GM12878 (cell line): ENCODE data around the gene LDLRAD4. TPM values are rescaled to one million over a fixed set of nuclear protein-coding genes. Genes with fewer than 3 reads are reported as not detected.

ENCODE experiments used
- ATAC-seq: fragments of 200-7000 bp; cut with Tn5 transposase; 3 replicates; pipeline ENCODE4 v1.9.1; 2020; ENCODE audit warnings: mild to moderate bottlenecking, moderate library complexity
- BruUV-seq: library from RNA; stranded (reverse); fragments of 400-500 nt; replicated peaks from 2 replicates; lab custom pipeline; 2021; lab: Mats Ljungman, UMichigan
- CTCF ChIA-PET: fragments of 300-600 bp; sonication (Branson Sonifier 250); formaldehyde crosslinking; extraction: SDS; loops from one replicate; lab custom pipeline; 2021; ENCODE audit warnings: inconsistent platforms; lab: Yijun Ruan, JAX
- POLR2A ChIA-PET: fragments of 350-600 bp; formaldehyde crosslinking; extraction: SDS; loops from one replicate; lab custom pipeline; 2021; ENCODE audit warnings: inconsistent platforms; lab: Charles Lee
- RAD21 ChIA-PET: fragments of 300-600 bp; sonication (Branson Sonifier 250); formaldehyde crosslinking; loops from one replicate; lab custom pipeline; 2023; ENCODE audit warnings: antibody characterized with exemption; ENCODE audit not compliant: unreplicated experiment; lab: Charles Lee
- SMC1A ChIA-PET: fragments of 300-600 bp; sonication (Branson Sonifier 250); formaldehyde crosslinking; loops from one replicate; lab custom pipeline; 2023; ENCODE audit not compliant: unreplicated experiment, uncharacterized antibody; lab: Charles Lee
- DNase-seq: peaks from one replicate; pipeline ENCODE4 v3.0.0-alpha.2; 2011; ENCODE audit warnings: low read depth, low spot score
- FAIRE-seq: peaks from 3 replicates; lab custom pipeline; 2011; peaks lifted over from hg19 to GRCh38; lab: Jason Lieb, UNC
- H2AFZ ChIP-seq: 2 replicates; pipeline ENCODE4 v1.6.0; 2011; ENCODE audit warnings: low read depth, low read length, control low read depth; ENCODE audit not compliant: control insufficient read depth
- H3K27ac ChIP-seq: 2 replicates; pipeline ENCODE4 v1.5.1; 2011; ENCODE audit warnings: control low read depth; ENCODE audit not compliant: control insufficient read depth, insufficient read depth
- H3K27me3 ChIP-seq, 2 experiments: replicated peaks in 1 of 2; 2 replicates each; pipeline versions ENCODE4 v1.6.0 to v1.6.1; 2011; ENCODE audit warnings: low read length in 1 of 2; ENCODE audit not compliant: control insufficient read depth in 2 of 2, insufficient read depth in 2 of 2
- H3K36me3 ChIP-seq, 2 experiments: 2 replicates each; pipeline ENCODE4 v1.5.1; 2011; ENCODE audit warnings: low read length in 1 of 2; ENCODE audit not compliant: control insufficient read depth in 2 of 2, insufficient read depth in 2 of 2
- H3K4me1 ChIP-seq: 2 replicates; pipeline ENCODE4 v1.6.1; 2011; ENCODE audit warnings: mild to moderate bottlenecking, low read length, moderate library complexity, mixed read lengths; ENCODE audit not compliant: control insufficient read depth, insufficient read depth
- H3K4me2 ChIP-seq: 2 replicates; pipeline ENCODE4 v1.6.0; 2011; ENCODE audit warnings: control low read depth; ENCODE audit not compliant: control insufficient read depth, insufficient read depth
- H3K4me3 ChIP-seq: fragments of 200-600 bp; sonication (generic); 2 replicates; pipeline ENCODE4 v1.5.1; 2016
- H3K79me2 ChIP-seq: 2 replicates; pipeline ENCODE4 v1.6.0; 2011; ENCODE audit warnings: low read length; ENCODE audit not compliant: control insufficient read depth, insufficient read depth
- H3K9ac ChIP-seq: 2 replicates; pipeline ENCODE4 v1.8.0; 2011; ENCODE audit warnings: low read length, control low read depth, mixed read lengths; ENCODE audit not compliant: control insufficient read depth, insufficient read depth
- H3K9me3 ChIP-seq: replicated peaks from 3 replicates; pipeline ENCODE4 v1.5.1; 2011; ENCODE audit warnings: mild to moderate bottlenecking, low read length; ENCODE audit not compliant: control insufficient read depth, insufficient read depth
- H4K20me1 ChIP-seq: 2 replicates; pipeline ENCODE4 v1.6.0; 2011; ENCODE audit not compliant: control insufficient read depth, insufficient read depth
- CHD4 ChIP-seq: fragments of 200-600 bp; sonication (generic); IDR thresholded peaks from 2 replicates; pipeline ENCODE4 v1.6.1; 2016; ENCODE audit warnings: mild to moderate bottlenecking
- CREB1 ChIP-seq: IDR thresholded peaks from 2 replicates; pipeline ENCODE4 v1.6.1; 2012; ENCODE audit warnings: low read depth, mild to moderate bottlenecking, inconsistent platforms
- CTCF ChIP-seq, 3 experiments: IDR thresholded peaks in 2 of 3; conservative IDR thresholded peaks in 1 of 3; 2 replicates each; pipeline ENCODE4 v1.5.1; 2011; ENCODE audit warnings: low read depth in 3 of 3, low read length in 3 of 3, mild to moderate bottlenecking in 3 of 3, control low read depth in 2 of 3, moderate library complexity in 2 of 3, inconsistent platforms in 1 of 3, mixed read lengths in 1 of 3; ENCODE audit not compliant: control insufficient read depth in 2 of 3, insufficient read depth in 1 of 3; ENCODE audit errors: extremely low read depth in 1 of 3
- E4F1 ChIP-seq: fragments of 450-650 bp; IDR thresholded peaks from 2 replicates; pipeline ENCODE4 v1.6.1; 2018; ENCODE audit warnings: borderline replicate concordance, mild to moderate bottlenecking; ENCODE audit not compliant: partially characterized antibody
- IKZF2 ChIP-seq, 2 experiments: fragments of 450-650 bp; IDR thresholded peaks; 2 replicates each; pipeline ENCODE4 v1.6.1; 2017; ENCODE audit warnings: mild to moderate bottlenecking in 2 of 2, moderate library complexity in 2 of 2
- IRF5 ChIP-seq: fragments of 450-650 bp; IDR thresholded peaks from 2 replicates; pipeline ENCODE4 v1.6.1; 2017; ENCODE audit warnings: borderline replicate concordance
- NR2C1 ChIP-seq: fragments of 450-650 bp; IDR thresholded peaks from 2 replicates; pipeline ENCODE4 v1.6.1; 2017; ENCODE audit warnings: antibody characterized with exemption, mild to moderate bottlenecking, moderate library complexity
- RAD21 ChIP-seq: IDR thresholded peaks from 2 replicates; pipeline ENCODE4 v1.6.1; 2011; ENCODE audit warnings: mild to moderate bottlenecking, low read depth, low read length, moderate library complexity; ENCODE audit not compliant: insufficient read depth
- SIX5 ChIP-seq: IDR thresholded peaks from 2 replicates; pipeline ENCODE4 v1.6.1; 2011; ENCODE audit warnings: mild to moderate bottlenecking, low read depth, low read length, moderate library complexity; ENCODE audit not compliant: severe bottlenecking
- SMC3 ChIP-seq: IDR thresholded peaks from 2 replicates; pipeline ENCODE4 v1.6.1; 2011; ENCODE audit warnings: low read length, improper control_type of control experiment, borderline replicate concordance
- WGBS: methylation state at CpG from one replicate; pipeline ENCODE4 v1.1.6; 2016; ENCODE audit warnings: low lambda C conversion rate; ENCODE audit not compliant: insufficient replicate concordance, insufficient coverage; ENCODE audit errors: missing lambda C conversion rate; 5-methylcytosine and 5-hydroxymethylcytosine counted together
- in situ Hi-C: fragments of 300-500 bp; cut with MboI; formaldehyde crosslinking; loops from 9 replicates; pipeline ENCODE4 v1.14.3; 2018; ENCODE audit warnings: mixed read lengths
- intact Hi-C: fragments of 100-400 bp; cut with micrococcal nuclease; formaldehyde crosslinking; loops from one replicate; pipeline ENCODE4 v1.14.2; 2022; ENCODE audit not compliant: unreplicated experiment
- polyA plus RNA-seq, 11 experiments: library from polyadenylated mRNA; depleted of rRNA in 4 of 11; unstranded in 6 of 11; stranded (reverse) in 5 of 11; fragments of >200 nt; fragmentation: Nextera tagmentation in 4 of 11; fragmentation: Illumina TruSeq in 1 of 11; extraction: Ambion mirVana in 4 of 11; extraction: Trizol in 1 of 11; gene quantifications; 1 replicate in 1 of 11; 2 replicates in 10 of 11; pipeline versions ENCODE4 v1.2.1 to v1.2.3, GENCODE V29; 2011 to 2016; ENCODE audit warnings: inconsistent platforms in 2 of 11, missing spikeins in 2 of 11, low read depth in 1 of 11
- total RNA-seq, 4 experiments: library from RNA; depleted of rRNA in 3 of 4; stranded (reverse); fragments of >200 nt in 3 of 4; fragmentation: Illumina TruSeq in 1 of 4; extraction: Trizol in 1 of 4; gene quantifications; 2 replicates each; pipeline versions ENCODE4 v1.2.1 to v1.2.3, GENCODE V29; 2013 to 2021

The LDLRAD4 gene
- total and polyA plus RNA-seq, 10 of the 15 experiments (the other 5 are each of a cell fraction or from before 2014, with no cell fraction given): 2.7 to 16.8 (median 11.2) TPM

GRCh38 chr18:13220361-13220991 lies 1.9 kb downstream of the LDLRAD4 start:
- no peaks in the 10 kb centered on the region for H3K9me3 ChIP-seq
- H3K4me1 ChIP-seq: no peaks in the 10 kb centered on the region
- H3K27me3 ChIP-seq: peaks cover 12 to 20% of the 10 kb centered on the region in 2 experiments
- no peaks in the 10 kb centered on the region for H3K36me3 ChIP-seq
- no peak overlapping the region for H3K4me3 ChIP-seq
- H4K20me1 ChIP-seq: no peaks in the 10 kb centered on the region
- SMC1A ChIA-PET: interaction anchor here (0.9 to 1.9 kb wide), 2 partner anchors 9 to 338 kb away, joined by 3 to 5 read pairs; no protein-coding TSS in a partner anchor
- CTCF ChIA-PET: no interaction called here
- intact Hi-C loops (loop anchor here (10.0 kb wide), 1 partner anchor 54 kb away; no protein-coding TSS in a partner anchor), in situ Hi-C loops (no loop called here)
- H2AFZ ChIP-seq: no peak overlapping the region
- POLR2A ChIA-PET: no interaction called here
- no peaks in the 10 kb centered on the region for H3K79me2 ChIP-seq
- TF ChIP-seq IKZF2 (IDR thresholded peaks at IDR 0.05): no peak
- TF ChIP-seq CTCF (IDR thresholded peaks at IDR 0.05 in 2 of 3, conservative IDR thresholded peaks at IDR 0.05 in 1 of 3; ENCODE audit: control insufficient read depth in 2 of 3, extremely low read depth in 1 of 3, insufficient read depth in 1 of 3, low read depth in 3 of 3, low read length in 3 of 3): no peak
- no peak for TF ChIP-seq RAD21
- no peak for TF ChIP-seq NR2C1
- no peak for TF ChIP-seq SIX5
- no peak for TF ChIP-seq IRF5
- no peak for TF ChIP-seq E4F1
- TF ChIP-seq SMC3: no peak
- no peak for TF ChIP-seq CHD4
- no peak for TF ChIP-seq CREB1
- TF ChIP-seq, all 136 proteins: peak for 0
- no peak for FAIRE-seq
- Histone ChIP-seq H3K27ac (no peak overlapping the region), H3K4me2 (no peak overlapping the region), H3K9ac (no peak overlapping the region)
- RAD21 ChIA-PET: no interaction called here
- no peak for DNase-seq
- BruUV-seq: no TSS peak
- no peak for ATAC-seq
- WGBS: 13% methylated on average over 10 of the region's 10 CpGs
